HG02938 (cell line): ENCODE data around the gene ATP2C2.

Source experiments
- ATAC-seq: cut with Tn5 transposase; IDR thresholded peaks from one replicate; pipeline ENCODE4 v1.9.1; 2021; ENCODE audit warnings: mild to moderate bottlenecking, moderate library complexity; ENCODE audit not compliant: unreplicated experiment

Gene ATP2C2

DNA sequence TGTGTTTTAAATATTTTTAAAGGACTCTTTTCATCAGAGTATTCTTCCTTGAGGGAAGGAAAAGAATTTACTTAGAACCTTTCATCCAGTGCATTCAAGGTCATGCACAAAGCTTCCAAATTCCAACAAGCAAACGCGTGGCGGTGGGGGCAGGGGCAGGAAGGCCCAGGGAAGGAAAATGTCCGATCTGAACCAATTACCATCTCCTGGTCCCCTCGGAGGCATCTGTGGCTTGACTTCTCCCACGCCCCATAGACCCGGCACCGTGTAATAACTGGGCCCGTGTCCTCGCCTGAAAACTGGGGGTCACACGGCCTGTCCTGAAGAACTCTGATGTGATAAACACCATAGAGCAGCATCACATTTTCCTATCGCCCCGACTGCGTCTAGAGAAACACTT lies 117.8 kb downstream of the ATP2C2 start:
- ATAC-seq, result no peak

DNA sequence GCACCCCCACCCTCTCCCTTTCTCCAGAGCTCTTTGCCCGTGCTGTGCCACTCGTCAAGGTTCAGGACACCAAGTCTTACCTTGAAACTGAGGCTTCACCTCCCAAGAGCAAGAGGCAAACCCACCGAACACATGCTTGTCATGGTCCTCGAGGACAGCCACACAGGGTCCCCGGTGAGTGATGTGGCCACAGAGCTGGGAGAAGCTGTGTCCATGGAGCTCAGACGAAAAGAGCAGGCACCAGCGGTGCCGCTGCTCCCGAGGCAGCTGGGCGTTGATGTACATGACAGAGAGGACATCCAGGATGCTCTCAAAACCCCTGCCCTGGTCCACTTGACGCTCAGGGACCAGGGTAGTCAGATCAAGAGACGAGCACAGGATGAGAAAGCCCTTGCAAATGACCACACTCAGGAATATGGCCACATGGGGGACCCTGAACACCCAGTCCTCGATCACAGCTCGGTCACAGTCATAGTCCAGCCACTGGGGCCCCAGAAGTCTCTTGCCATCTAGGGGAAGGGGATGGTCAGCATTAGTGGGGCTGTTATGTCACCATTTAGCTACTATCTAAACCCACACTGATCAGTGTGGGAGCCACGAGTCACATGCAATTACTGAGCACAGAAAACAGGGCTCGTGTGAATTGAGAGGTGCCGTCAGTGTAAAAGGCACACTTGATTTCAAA lies 118.4 kb downstream of the ATP2C2 start:
- no peak for ATAC-seq

DNA sequence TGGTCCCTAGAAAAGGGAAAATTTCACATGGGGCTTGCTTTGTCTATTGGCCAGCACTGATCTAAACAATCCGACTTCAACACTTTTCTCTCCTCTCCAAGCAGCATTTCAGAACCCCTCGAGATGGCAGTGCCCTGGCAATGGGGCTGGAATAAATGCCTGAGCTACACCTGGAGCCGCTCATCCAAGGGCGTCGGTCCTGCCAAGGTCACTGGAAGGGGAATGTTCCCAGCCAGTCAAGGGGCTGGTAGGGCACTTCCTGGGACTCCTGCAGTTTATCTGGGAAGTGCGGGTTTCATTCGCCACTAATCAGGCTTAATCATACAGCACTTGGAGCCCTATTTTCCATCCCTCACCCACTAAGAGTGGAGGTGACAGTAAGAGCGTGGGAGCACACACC lies 119.0 kb downstream of the ATP2C2 start:
- no peak for ATAC-seq

DNA sequence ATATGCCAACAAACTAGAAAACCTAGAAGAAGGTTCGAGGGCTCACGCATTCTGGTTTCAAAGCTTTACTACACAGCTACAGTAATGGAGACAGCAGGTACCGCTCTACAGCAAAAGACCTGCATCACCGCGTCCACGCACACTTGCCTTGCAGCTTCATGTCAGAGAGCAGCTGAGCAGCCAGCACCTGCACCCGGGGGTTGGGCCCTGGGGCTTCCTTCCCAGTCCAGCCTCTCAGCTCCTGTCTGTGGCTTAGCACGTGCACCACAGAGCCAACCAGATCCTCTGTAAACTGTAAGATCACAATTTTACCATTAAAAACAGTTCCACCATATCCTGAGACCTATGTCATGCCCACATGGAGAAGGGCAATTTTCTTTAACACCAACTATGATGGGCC lies 120.8 kb downstream of the ATP2C2 start:
- no peak for ATAC-seq

DNA sequence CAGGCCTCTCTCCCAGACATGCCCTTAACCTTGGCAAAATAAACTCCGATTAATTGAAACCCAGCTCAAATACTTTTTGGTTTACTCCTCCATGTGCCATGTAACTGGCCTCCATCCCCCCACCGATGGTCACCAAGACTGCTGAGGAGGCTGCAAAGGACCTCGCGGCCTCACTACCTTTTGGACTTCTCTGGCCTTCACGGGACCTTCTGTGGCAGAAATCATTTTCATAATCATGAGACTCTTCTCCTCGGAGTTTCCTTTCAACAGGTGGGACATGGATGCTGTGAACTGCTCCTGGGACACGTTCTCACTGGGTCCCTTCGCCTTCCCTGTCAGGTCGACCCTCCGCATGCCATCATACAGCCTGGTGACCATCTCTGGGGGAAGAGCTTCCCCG lies 127.2 kb downstream of the ATP2C2 start:
- ATAC-seq, result no peak

DNA sequence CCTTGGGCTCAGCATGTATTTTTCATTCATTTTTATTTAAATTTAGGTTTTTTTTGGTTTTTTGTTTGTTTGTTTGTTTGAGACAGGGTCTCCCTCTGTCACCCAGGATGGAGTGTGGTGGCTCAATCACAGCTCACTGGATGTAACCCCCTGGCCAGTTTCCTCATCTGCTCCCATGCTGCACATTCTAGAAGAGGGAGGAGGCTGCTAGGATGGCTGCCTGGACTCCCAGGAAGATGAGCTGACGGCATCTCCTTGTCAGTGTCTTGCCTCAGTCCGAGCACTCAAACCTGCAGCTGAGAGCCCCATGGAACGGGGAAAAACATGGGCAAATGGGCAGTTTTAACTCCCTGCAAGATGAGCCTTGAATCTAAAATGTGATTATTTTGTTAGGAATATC lies 128.7 kb downstream of the ATP2C2 start:
- no peak for ATAC-seq

DNA sequence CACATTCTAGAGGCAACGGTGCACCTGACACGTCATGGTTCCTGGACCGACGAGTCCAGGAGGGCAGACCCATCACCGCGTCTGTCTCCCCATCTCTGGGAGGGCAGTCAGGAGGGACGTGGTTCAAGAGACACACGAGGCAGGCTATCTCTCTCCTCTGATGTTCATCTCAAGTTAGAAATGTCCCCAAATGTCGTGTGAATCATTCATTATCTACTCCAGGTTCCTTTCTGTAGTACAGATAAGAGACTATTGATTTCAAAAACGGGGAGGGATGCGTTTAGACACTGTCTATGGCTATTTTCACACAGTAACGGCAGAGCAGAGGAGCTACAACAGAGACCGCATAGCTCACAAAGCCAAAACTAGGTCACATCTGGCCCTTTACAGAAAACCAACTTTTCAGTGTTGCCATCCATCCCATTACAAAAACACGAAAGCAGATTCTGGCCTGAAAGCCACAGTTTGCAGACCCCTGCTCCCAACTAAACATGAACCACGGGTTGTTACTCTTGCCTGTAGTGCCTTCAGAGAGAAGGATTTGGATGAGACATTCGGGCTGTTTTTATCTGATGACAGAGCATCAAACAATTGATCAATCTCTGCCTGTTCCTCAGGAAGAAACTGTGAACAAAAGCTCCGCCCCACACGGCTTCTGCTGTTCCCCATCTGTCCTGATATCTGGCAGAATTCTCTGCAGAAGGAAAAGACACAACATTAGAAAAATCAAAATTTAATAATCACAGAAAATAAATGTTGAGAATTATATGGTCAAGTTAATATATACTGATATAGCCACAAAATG lies 129.3 kb downstream of the ATP2C2 start:
- ATAC-seq, result no peak

DNA sequence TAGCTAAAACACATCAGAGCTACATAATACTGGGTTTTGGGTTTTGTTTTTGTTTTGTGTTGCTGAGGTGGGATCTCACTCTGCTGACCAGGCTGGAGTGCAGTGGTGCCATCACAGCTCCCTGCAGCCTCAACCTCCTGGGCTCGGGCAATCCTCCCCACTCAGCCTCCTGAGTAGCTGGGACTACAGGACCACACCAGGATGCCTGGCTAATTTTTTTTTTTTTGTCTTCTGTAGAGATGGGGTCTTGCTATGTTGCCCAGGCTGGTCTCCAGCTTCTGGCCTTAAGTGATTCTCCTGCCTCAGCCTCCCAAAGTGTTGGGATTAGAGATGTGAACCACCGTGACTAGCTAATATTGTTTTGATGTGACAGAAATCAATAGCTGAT lies 129.9 kb downstream of the ATP2C2 start:
- no peak for ATAC-seq

DNA sequence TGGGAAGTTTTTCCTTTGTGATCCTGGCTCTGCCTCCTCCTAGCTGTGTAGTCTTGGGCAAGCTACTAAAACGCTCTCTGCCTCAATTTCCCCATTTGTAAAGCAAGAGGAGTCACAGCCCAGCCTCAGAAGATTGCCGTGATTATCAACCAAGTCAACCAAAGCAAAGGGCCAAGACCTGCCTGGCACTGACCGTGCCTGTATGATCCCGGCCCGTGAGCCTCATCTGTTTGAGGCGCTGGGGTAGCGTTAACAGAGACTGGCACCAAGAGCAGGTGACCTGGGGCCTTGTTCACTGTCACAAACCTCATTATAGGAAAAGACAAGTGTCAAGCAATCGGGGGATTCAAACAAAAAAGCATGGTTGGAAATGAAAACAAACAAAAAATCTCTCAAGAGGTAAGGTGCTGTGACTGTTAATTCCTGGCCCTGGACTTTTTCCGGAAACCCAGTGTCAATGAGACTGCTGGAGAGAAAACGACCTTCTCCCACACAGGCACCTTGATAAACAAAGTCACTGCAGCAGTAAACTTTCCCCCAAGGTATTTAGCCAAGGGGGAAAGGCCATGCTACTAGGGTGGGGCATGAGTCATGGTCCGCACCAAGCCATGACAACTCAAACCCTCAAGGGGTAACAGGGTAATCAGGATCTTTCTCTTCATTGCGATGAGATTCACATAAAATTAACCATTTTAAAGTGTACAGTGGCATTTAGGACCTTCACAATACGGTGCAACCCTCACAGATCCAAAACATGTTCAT lies 130.7 kb downstream of the ATP2C2 start:
- no peak for ATAC-seq

DNA sequence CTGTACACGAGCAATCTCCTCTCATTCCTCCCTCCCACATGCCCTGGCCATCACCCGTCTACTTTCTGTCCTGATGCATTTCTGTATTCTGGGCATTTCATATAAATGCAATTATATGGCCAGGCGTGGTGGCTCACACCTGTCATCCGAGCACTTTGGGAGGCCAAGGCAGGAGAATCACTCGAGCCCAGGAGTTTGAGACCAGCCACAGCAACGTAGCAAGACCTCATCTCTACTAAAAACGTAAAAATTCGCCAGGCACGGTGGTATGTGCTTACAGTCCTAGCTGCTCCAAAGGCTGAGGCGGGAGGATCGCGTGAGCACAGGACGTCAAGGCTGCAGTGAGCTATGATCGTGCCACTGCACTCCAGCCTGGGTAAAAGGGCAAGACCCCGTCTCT lies 131.3 kb downstream of the ATP2C2 start:
- no peak for ATAC-seq

DNA sequence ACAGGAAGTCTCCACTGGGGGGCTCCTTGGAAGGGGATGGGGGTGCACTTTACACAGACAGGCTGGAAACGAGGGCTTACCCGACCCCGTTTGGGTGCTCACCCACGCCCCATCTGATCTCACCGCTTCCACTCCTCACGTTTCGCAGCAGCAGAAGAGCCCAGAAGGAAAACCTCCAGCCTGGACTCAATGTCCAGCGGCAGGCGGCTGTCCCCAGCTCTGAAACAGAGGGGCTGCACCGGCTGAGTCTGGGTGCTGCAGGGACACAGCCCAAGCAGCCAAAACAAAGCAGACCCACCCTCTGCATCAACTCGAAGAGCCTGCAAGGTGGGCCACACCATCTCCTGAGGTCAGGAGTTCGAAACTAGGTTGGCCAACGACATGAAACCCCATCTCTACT lies 132.2 kb downstream of the ATP2C2 start:
- no peak for ATAC-seq

DNA sequence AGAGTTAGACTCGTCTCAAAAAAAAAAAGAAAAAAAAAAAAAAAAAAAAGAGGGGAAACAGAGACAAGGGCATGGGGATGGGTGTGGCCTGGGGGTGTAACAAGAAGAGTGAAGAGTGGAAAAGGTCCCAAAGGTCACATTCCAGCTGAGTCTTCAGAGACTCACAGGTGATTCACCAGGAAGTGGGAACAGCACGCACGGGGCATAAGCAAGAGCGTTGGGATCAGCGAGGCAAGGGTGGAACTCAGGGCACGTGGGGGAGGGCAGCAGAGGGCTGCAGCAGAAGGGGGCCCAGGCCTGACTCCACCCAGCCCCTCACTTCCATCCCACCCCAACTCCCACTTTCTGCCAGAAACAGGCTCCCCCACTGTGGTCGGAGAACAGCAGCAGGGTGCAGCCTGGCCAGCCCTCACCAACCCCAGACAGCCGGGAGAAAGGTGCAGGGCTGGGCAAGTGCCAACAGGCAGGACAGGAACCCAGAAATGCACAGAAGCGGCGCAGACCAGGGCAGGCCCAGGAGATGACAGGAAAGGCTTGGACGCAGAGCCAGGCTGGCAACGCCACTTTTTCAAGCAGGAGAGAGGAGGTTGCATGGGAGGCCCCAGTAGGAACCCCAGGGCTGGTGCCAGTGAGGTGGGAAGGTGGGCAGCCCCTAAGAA lies 132.9 kb downstream of the ATP2C2 start:
- ATAC-seq, result no peak

DNA sequence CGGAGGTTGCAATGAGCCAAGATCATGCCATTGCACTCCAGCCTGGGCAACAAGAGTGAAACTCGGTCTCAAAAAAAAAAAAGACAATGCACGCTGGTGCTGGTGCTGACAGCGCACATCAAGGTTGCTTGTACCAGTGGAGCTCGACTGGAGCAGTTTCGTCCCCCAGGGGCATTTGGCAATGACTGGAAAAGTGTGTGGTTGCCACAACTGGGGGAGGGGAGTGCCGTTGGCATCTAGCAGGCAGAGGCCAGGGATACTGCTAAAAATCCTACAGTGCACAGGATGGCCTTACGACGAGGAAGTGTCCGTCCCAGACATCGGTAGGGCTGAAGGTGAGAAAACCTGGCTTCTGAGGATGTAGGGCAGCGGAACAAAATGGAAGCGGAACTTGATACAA lies 133.7 kb downstream of the ATP2C2 start:
- no peak for ATAC-seq

DNA sequence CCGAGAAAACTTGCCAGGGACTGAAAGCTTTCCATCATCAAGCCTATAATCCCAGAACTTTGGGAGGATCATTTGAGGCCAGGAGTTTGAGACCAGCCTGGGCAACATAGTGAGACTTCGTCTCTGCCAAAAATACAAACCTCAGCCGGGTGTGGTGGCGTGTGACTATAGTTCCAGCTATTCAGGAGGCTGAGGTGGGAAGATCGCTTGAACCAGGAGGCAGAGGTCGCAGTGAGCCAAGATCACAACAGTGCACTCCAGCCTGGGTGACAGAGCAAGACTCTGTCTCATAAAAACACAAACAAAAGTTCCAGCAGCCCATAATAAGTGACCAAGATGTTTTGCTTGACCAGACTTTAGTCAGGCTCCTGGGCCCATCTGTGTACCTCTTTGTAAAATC lies 134.2 kb downstream of the ATP2C2 start:
- ATAC-seq, result no peak

DNA sequence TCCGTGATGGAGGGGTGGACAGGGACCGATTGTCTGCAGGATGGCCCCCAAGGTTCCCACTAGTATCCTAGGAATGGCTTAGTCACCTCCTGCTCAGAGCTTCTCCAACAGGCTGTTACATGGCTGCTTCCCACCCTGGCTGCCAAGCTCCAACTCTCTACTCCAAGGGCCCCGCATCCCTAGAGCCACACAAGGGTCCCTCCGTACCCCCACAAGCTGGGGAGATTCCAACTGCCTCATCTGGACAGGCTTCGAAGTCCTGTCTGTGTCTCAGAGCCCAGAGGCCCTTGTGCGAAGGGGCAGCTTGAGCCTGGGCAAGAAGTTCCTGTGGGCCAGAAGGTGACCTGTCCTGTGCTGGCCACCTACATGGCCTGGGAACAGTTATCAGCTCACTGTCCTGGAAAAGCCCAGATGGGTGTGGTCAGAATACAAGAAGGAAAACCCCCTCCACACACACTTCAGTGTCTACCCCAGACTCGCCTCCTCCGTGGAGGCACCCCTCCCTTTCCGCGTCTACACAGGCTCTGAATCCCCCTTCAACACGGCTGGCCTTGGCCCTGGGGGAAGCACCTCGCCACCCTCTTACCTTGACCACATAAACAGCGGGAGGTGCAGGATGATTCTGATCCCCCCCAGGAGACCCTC lies 135.5 kb downstream of the ATP2C2 start:
- no peak for ATAC-seq

DNA sequence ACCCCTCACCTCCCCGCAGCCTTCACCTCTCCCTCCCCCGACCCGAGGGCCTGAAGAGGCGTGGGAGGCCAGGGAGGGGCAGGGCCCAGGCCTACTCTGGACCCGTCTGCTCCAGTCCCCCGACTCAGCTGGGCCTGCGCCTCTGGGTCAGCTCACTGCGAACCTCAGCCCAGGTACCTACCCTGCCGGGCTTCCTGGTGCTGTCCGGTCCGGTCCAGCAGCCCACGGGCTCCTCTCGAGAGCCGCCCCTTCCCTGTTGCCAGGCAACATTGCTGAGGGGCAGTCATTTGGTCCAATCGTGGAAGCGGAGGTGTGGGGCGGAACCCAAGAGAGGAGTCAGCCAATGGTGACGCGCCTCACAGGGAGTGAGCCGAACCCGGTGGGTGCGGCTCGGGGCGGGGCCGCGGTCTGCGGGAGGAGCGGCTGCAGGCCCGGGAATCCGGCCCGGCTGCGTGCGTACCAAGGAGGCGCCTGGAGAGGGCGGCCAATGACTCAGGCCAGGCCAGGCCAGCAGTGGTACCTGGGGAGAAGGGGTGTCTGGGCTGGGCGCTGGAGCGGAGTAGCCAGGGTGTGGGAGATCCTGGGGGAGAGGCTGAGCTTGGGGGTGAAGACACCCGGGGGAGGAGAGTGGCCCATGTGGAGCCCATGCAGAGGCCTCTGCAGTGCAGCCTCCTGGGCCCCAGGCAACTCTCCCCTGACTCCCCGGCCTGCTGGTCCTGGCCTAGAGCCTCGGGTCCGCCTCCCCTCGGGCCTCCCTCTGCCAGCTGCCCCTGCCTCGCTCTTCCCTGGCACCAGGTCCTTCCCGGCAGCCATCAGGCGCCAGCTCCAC lies 136.3 kb downstream of the ATP2C2 start, which contains the start of gene MEAK7:
MEAK7 (minus strand) TSS at position 240 of the 829 bp plus-strand sequence. CDS start 6,573 bp downstream, outside the sequence.
- ATAC-seq, result peak; percentile 98

DNA sequence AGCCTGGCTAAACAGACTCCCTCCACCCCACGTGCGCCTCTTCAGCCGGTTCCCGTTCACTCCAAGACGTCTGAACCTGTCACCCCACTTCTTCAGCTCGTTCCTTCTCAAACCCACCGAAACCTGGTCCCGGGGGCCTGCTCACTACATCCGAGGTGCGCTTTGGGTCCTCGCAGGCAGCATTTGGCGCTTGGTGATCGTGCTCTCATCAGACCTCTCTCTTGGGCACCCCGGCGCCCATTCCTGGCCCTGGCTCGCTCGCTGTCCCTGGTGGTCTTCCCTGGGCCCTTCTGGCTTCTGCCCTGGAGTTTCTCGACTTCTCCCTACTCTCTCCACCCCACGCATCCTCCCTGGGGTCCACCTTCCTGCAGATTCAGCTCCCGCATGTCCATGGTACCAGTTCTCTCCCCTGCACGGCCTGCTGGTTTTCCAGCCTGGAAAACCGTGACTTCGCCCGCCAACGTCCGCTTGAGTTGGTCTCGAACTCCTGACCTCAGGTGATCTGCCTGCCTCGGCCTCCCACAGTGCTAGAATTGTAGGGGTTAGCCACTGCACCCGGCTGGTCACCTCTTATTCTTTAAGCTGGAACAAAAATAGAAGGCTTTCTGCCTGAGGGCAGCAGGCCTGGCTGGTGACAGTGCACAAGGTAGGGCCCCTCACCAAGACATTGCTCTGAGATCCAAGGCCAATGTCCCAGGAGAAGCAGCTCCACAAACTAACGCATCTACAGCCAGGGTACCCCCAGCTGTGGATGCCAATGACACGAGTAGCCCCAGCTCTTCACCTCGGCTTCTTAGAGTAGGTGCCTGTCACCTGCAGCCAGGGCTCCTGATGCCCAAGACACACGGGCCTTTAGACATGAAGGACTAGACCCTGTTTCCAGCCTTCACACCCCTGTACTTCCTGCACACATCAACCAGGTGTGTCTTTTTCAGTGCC lies 137.2 kb downstream of the ATP2C2 start:
- no peak for ATAC-seq
